Testis (tissue), 3 donors: ENCODE measurements around the gene ZSCAN5A. TPM values are rescaled to one million over a fixed set of nuclear protein-coding genes. Genes with fewer than 3 reads are reported as not detected.

Source experiments
- DNase-seq: peaks from one replicate; pipeline ENCODE4 v3.0.0-alpha.2; 2019
- H3K27ac ChIP-seq, 2 donors: fragments of 200-600 bp; sonication (generic); one replicate each; pipeline ENCODE4 v1.5.1; 2019
- H3K27me3 ChIP-seq: fragments of 200-600 bp; sonication (generic); one replicate; pipeline ENCODE4 v1.5.1; 2019
- H3K36me3 ChIP-seq: fragments of 200-600 bp; sonication (generic); one replicate; pipeline ENCODE4 v1.5.1; 2017; ENCODE audit warnings: low read depth; ENCODE audit errors: missing control alignments
- H3K4me1 ChIP-seq: fragments of 200-600 bp; sonication (generic); one replicate; pipeline ENCODE4 v1.5.1; 2019
- H3K4me3 ChIP-seq, 2 donors: fragments of 200-600 bp; sonication (generic); one replicate each; pipeline ENCODE4 v1.5.1; 2017 to 2019
- H3K9me3 ChIP-seq: fragments of 200-600 bp; sonication (generic); one replicate; pipeline ENCODE4 v1.5.1; 2017
- CTCF ChIP-seq, 3 experiments: fragments of 450-650 bp in 2 of 3; fragments of 200-600 bp in 1 of 3; sonication (generic) in 1 of 3; IDR thresholded peaks; one replicate each; pipeline ENCODE4 v1.5.1; 2016 to 2019; ENCODE audit warnings: antibody characterized with exemption in 3 of 3, mild to moderate bottlenecking in 2 of 3, moderate library complexity in 1 of 3
- POLR2A ChIP-seq: fragments of 450-650 bp; IDR thresholded peaks from one replicate; pipeline ENCODE4 v1.6.1; 2017; ENCODE audit warnings: antibody characterized with exemption, mild to moderate bottlenecking, moderate library complexity
- WGBS, 2 donors: methylation state at CpG; one replicate each; pipeline ENCODE4 v1.1.5; 2018; 5-methylcytosine and 5-hydroxymethylcytosine counted together
- intact Hi-C: fragments of 100-400 bp; cut with DNase I; formaldehyde crosslinking; loops from one replicate; pipeline ENCODE4 v1.15.1; 2023; ENCODE audit warnings: low total_unique reads
- polyA plus RNA-seq: library from polyadenylated mRNA; stranded (reverse); fragments of 350-450 nt; fragmentation: Illumina TruSeq; extraction: RNeasy Lipid Tissue Mini Kit (QIAGEN cat#74804); gene quantifications from one replicate; pipeline ENCODE4 v1.2.3, GENCODE V29; 2014; ENCODE audit warnings: low read depth, low replicate concordance; ENCODE audit not compliant: insufficient read depth
- total RNA-seq, 2 donors: library from RNA; depleted of rRNA; stranded (reverse); fragments of >200 nt; gene quantifications; one replicate each; pipeline ENCODE4 v1.2.3, GENCODE V29; 2016

The ZSCAN5A gene
- total and polyA plus RNA-seq, 3 donors from 2014 or later, result 39.8 to 55.3 (median 50.6) TPM

GRCh38 chr19:56324436-56324835 lies 9.8 kb upstream of the ZSCAN5A start:
- TF ChIP-seq POLR2A (no peak), CTCF (IDR thresholded peaks at IDR 0.05) (no peak)
- intact Hi-C loops, result no loop called here
- WGBS, 2 donors, result 80 to 85% methylated on average over 1 of the region's 1 CpG
- H3K9me3 ChIP-seq, result no peaks in the 10 kb centered on the region
- no peaks in the 10 kb centered on the region for H3K4me1 ChIP-seq
- no peak overlapping the region for H3K4me3 ChIP-seq
- H3K27ac ChIP-seq, result no peak overlapping the region
- no peaks in the 10 kb centered on the region for H3K27me3 ChIP-seq
- DNase-seq, result no peak
- H3K36me3 ChIP-seq, result no peaks in the 10 kb centered on the region

- no peak for DNase-seq
- no peaks in the 10 kb centered on the region for H3K27me3 ChIP-seq
- WGBS, 2 donors, result 67 to 68% methylated on average over 7 of the region's 7 CpGs
- H3K9me3 ChIP-seq, result no peaks in the 10 kb centered on the region
- H3K4me3 ChIP-seq, result no peak overlapping the region
- peaks cover 5% of the 10 kb centered on the region for H3K4me1 ChIP-seq
- H3K27ac ChIP-seq, result no peak overlapping the region
- no peaks in the 10 kb centered on the region for H3K36me3 ChIP-seq
- TF ChIP-seq POLR2A (no peak), CTCF (IDR thresholded peaks at IDR 0.05) (no peak)
- intact Hi-C loops, result no loop called here
Measured at GRCh38 chr19:56321989-56322440, 7.4 kb upstream of the ZSCAN5A start.

GRCh38 chr19:56321254-56321988 lies 6.8 kb upstream of the ZSCAN5A start:
- Histone ChIP-seq H3K4me3 (no peak overlapping the region), H3K9me3 (no peaks in the 10 kb centered on the region), H3K36me3 (no peaks in the 10 kb centered on the region), H3K27ac (no peak overlapping the region), H3K27me3 (no peaks in the 10 kb centered on the region), H3K4me1 (peaks cover 9% of the 10 kb centered on the region)
- WGBS, 2 donors, result 66 to 78% methylated on average over 8 of the region's 8 CpGs
- intact Hi-C loops, result no loop called here
- DNase-seq, result no peak
- TF ChIP-seq CTCF (IDR thresholded peaks at IDR 0.05), result no peak

GRCh38 chr19:56319991-56320390 lies 5.4 kb upstream of the ZSCAN5A start:
- intact Hi-C loops, result no loop called here
- no peaks in the 10 kb centered on the region for H3K36me3 ChIP-seq
- no peak for DNase-seq
- H3K27ac ChIP-seq, result no peak overlapping the region
- WGBS, 2 donors, result 83 to 92% methylated on average over 3 of the region's 3 CpGs
- TF ChIP-seq CTCF (IDR thresholded peaks at IDR 0.05), result no peak
- H3K4me3 ChIP-seq, result no peak overlapping the region
- peaks cover 9% of the 10 kb centered on the region for H3K4me1 ChIP-seq
- H3K27me3 ChIP-seq, result no peaks in the 10 kb centered on the region
- no peaks in the 10 kb centered on the region for H3K9me3 ChIP-seq

- intact Hi-C loops, result no loop called here
- 60 to 63% methylated on average over 2 of the region's 2 CpGs for WGBS, 2 donors
Measured at GRCh38 chr19:56317749-56318148, 3.1 kb upstream of the ZSCAN5A start.

More at GRCh38 chr19:56317749-56318148, 3.1 kb upstream of the ZSCAN5A start:
- H3K4me1 ChIP-seq, result peaks cover 14% of the 10 kb centered on the region
- no peaks in the 10 kb centered on the region for H3K36me3 ChIP-seq
- H3K27ac ChIP-seq, result no peak overlapping the region
- no peak for DNase-seq
- H3K4me3 ChIP-seq, result no peak overlapping the region
- H3K27me3 ChIP-seq, result no peaks in the 10 kb centered on the region
- TF ChIP-seq POLR2A, result no peak
- no peak for TF ChIP-seq CTCF (IDR thresholded peaks at IDR 0.05)
- H3K9me3 ChIP-seq, result no peaks in the 10 kb centered on the region
